GM21723 (cell line): ENCODE results near the gene FBXL7.

Experiments
- ATAC-seq: cut with Tn5 transposase; IDR thresholded peaks from one replicate; pipeline ENCODE4 v1.9.1; 2021; ENCODE audit warnings: mild to moderate bottlenecking, moderate library complexity; ENCODE audit not compliant: unreplicated experiment

FBXL7 gene

DNA sequence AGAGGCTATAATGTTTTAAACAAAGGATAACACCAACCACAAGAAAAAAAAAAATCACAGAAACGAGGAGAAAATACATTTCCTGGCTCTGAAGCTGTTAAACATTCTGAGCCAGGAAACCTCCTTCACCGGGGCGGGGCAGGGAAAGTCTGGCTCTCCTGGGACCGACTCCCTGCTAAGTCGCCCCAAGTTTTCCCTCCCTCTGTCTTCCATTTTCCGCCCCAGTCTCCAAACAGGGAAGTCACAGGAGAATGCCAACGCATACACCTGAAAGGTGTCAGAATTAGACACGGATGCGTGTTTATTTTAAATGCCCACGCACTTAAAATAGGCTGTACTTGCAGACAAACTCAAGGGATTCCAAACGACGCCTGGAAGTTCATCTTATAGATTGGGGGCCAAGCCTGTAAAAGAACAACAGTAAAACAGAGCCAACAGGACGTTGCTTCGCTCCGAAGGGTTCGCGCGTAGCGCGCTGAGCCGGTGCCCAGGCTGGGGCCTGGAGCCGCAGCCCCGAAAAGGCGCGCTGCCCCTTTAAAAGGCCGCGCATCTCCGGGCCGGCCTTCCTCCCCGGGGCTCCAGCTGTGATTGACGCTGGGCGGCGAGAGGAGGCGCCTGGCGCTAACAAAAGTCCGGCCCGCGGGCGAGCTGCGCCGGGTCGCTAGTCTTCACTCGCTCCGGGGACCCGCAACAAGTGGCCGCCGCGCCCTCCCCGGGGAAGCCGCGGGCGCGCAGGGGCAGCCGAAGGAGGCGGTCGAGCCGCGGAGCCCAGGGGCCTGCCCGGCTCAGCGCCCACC lies at the start of gene FBXL7:
Gene FBXL7 (plus strand): TSS at position 653 of the 797 bp plus-strand sequence.
- no peak for ATAC-seq

DNA sequence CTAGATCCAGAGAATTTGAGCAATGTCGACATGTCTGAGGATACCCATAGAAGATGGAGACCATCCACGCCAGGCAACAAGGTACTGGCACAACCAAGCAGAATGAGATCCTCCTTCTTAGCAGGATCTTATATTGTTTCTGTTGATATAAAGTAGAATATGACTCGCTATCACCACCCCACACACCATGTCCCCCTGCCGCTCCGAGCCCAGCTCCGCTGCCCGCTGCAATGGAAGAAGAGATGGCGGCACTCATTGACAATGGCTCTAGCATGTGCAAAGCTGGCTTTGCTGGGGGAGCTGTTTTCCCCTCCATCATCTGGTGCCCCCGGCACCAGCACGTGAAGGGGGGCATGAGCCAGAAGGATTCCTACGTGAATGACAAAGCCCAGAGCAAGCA lies 49.5 kb upstream of the FBXL7 start:
- no peak for ATAC-seq

- no peak for ATAC-seq
Observed at GRCh38 chr5:15450949-15451348, 49.0 kb upstream of the FBXL7 start.

GRCh38 chr5:15452030-15452429 lies 48.0 kb upstream of the FBXL7 start:
- ATAC-seq: no peak

GRCh38 chr5:15452781-15453180 lies 47.2 kb upstream of the FBXL7 start:
- no peak for ATAC-seq

DNA sequence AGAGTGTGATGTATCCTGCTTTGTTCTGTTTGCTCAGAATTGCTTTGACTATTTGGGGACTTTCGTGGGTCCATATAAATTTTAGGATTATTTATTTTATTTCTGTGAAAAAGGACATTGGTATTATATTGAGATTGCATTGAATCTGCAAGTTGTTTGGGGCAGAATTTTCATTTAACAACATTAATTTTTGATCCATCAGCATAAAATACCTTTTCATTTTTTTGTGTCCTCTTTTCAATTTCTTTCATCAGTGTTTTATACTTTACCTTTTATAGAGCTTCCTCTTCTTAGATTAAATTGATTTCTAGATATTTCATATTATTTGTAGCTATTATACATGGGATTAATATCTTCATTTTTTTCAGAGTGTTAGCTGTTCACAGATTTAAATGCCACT lies 40.8 kb upstream of the FBXL7 start:
- no peak for ATAC-seq

- ATAC-seq: no peak
Observed at GRCh38 chr5:15463231-15463980, 36.6 kb upstream of the FBXL7 start.

- no peak for ATAC-seq
Observed at GRCh38 chr5:15472116-15472515, 27.9 kb upstream of the FBXL7 start.

- ATAC-seq: no peak
Observed at GRCh38 chr5:15474143-15474719, 25.7 kb upstream of the FBXL7 start.

DNA sequence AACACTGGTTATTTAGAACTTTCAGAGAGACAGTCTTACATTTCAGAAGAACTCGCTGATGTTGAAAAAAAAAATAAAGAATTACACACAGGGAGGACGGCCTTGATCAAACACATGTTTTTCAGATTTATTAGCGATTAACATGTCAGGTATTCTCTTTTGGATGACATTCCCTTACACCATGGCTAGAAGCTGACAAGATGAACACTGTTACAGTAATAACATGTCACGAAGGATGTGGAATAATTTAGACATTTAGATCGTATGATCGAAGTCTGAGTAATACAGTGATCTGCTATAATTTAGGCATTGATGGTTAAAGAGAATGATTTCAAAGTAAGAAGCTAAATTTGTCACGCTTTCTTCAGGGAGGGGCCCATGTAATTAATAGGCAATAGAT lies 24.6 kb upstream of the FBXL7 start:
- ATAC-seq: no peak

GRCh38 chr5:15476977-15477376 lies 23.0 kb upstream of the FBXL7 start:
- ATAC-seq: no peak

- ATAC-seq: no peak
Observed at GRCh38 chr5:15480436-15480835, 19.5 kb upstream of the FBXL7 start.

DNA sequence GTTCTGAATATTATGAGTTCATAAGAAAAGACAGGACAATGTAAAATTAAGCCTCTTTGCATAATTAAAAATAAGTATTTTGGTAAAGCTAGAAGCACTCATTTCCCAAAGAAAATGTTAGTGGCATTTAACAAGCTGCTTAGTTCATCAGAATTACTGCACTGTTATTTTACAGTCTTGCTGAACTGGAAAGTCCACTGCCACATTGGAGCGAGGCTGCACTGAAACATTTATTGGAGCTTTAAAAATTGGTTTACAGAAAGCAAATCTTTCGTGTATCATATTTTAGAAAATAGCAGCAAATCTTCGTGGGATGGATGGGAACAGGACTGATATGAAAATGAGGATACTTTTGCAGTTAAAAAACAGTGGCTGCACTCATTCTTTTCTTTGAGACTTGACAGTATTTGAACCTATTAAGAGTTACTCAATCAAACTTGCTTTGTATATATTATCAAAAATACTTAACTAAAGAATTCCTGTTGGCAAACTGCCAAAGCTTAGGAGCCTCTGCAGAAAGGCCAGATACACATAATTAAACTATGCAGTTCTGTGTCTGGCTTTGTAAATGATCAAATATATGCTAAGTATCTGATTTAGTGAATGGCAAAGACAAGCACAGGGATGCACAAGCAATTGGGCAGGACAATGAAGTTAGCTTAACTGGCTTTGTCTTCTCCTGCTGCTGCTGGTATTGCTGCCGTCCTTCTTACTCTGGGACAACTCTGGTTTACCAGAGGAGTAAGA lies 16.5 kb upstream of the FBXL7 start:
- no peak for ATAC-seq

- no peak for ATAC-seq
Observed at GRCh38 chr5:15487228-15487627, 12.8 kb upstream of the FBXL7 start.

DNA sequence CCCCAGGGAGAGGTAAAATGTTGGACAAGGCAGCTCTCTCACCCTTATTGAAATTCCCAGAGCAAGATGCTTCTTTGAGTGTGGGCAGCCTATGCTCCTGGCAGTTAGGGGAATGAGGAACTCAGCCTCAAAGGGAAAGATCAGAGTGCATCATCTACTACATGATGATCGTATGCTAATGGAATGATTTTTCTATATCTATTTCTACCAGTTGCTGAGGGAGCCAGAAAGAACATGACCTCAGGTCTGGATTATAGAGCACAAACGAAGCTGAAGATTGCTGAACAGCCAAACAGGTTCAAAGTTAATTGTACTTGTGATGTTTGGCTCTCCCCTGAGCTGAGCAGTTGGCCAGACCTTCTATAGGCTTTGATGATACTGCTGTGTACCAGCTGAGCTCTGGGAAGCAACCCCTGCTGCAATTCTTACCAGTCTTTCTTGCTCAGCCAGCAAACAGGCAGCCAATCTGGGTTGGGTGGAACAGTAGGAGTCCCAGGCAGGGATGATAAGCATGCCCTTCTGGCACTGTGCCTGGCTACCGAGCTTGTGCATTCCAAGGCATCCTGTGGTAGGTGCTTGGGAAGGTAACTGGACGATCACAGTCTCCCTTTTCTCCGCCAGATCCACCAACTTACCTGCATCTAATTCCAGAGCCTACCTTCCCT lies 10.3 kb upstream of the FBXL7 start:
- ATAC-seq: no peak

- no peak for ATAC-seq
Observed at GRCh38 chr5:15492545-15492944, 7.4 kb upstream of the FBXL7 start.

GRCh38 chr5:15493501-15493900 lies 6.5 kb upstream of the FBXL7 start:
- ATAC-seq: no peak

GRCh38 chr5:15495026-15495425 lies 5.0 kb upstream of the FBXL7 start:
- no peak for ATAC-seq

- ATAC-seq: no peak
Observed at GRCh38 chr5:15496886-15497285, 3.1 kb upstream of the FBXL7 start.

- no peak for ATAC-seq
Observed at GRCh38 chr5:15500325-15501001, 483 bp downstream of the FBXL7 start.
